Endothelial cell of umbilical vein (primary cell): Measurements from ENCODE around the gene FOXO4. TPM values are rescaled to one million over a fixed set of nuclear protein-coding genes. Genes with fewer than 3 reads are reported as not detected.

Experiments used
- BruUV-seq: library from RNA; stranded (reverse); fragments of 400-500 nt; replicated peaks from 2 replicates; lab custom pipeline; 2021; lab: Mats Ljungman, UMichigan
- CTCF ChIA-PET: fragments of 300-600, 350-600 bp; sonication (Branson Sonifier 250); formaldehyde crosslinking; loops from one replicate; lab custom pipeline; 2021; ENCODE audit warnings: antibody characterized with exemption, inconsistent platforms; lab: Charles Lee
- POLR2A ChIA-PET: fragments of 300-600, 350-600 bp; sonication (Branson Sonifier 250); formaldehyde crosslinking; loops from one replicate; lab custom pipeline; 2021; ENCODE audit warnings: antibody characterized with exemption, inconsistent platforms; lab: Charles Lee
- DNase-seq: peaks from one replicate; pipeline ENCODE4 v3.0.0-alpha.2; 2011; ENCODE audit warnings: low read depth, low spot score
- FAIRE-seq: peaks from 2 replicates; lab custom pipeline; 2011; peaks lifted over from hg19 to GRCh38; lab: Jason Lieb, UNC
- H2AFZ ChIP-seq: 2 replicates; pipeline ENCODE4 v1.6.0; 2012; ENCODE audit warnings: low read depth, low read length, control low read depth, inconsistent platforms
- H3K27ac ChIP-seq: 2 replicates; pipeline ENCODE4 v1.5.1; 2011; ENCODE audit warnings: low read depth, mild to moderate bottlenecking, control low read depth, low read length, moderate library complexity; ENCODE audit not compliant: insufficient read depth
- H3K27me3 ChIP-seq, 2 experiments: 2 replicates each; pipeline versions ENCODE4 v1.6.0 to v1.6.1; 2011; ENCODE audit warnings: low read length in 2 of 2, mixed read lengths in 1 of 2; ENCODE audit not compliant: control insufficient read depth in 2 of 2, insufficient read depth in 2 of 2
- H3K36me3 ChIP-seq, 2 experiments: 2 replicates in 1 of 2; 3 replicates in 1 of 2; pipeline ENCODE4 v1.5.1; 2011; ENCODE audit warnings: low read length in 2 of 2, mild to moderate bottlenecking in 1 of 2, moderate library complexity in 1 of 2; ENCODE audit not compliant: control insufficient read depth in 2 of 2, insufficient read depth in 2 of 2; ENCODE audit errors: extremely low read depth in 1 of 2
- H3K4me1 ChIP-seq: 3 replicates; pipeline ENCODE4 v1.5.1; 2011; ENCODE audit warnings: mild to moderate bottlenecking, low read length; ENCODE audit not compliant: control insufficient read depth, insufficient read depth; ENCODE audit errors: extremely low read depth
- H3K4me2 ChIP-seq: 2 replicates; pipeline ENCODE4 v1.6.1; 2011; ENCODE audit warnings: low read length, control low read depth, mixed read lengths; ENCODE audit not compliant: insufficient read depth
- H3K4me3 ChIP-seq, 3 experiments: fragments of 200-600 bp in 1 of 3; sonication (generic), shearing (Covaris generic) in 1 of 3; replicated peaks in 1 of 3; 2 replicates each; pipeline ENCODE4 v1.5.1; 2011 to 2016; ENCODE audit warnings: control low read depth in 3 of 3, low read length in 3 of 3, mild to moderate bottlenecking in 2 of 3, inconsistent platforms in 1 of 3, low read depth in 1 of 3, moderate library complexity in 1 of 3; ENCODE audit not compliant: insufficient read depth in 1 of 3
- H3K79me2 ChIP-seq: 2 replicates; pipeline ENCODE4 v1.6.0; 2012; ENCODE audit warnings: low read length, inconsistent platforms; ENCODE audit not compliant: control insufficient read depth, insufficient read depth
- H3K9ac ChIP-seq: replicated peaks from 2 replicates; pipeline ENCODE3; 2011; ENCODE audit warnings: low read length, control low read depth; ENCODE audit not compliant: insufficient read depth; ENCODE audit errors: extremely low read depth
- H3K9me1 ChIP-seq: replicated peaks from 3 replicates; pipeline ENCODE4 v1.6.0; 2011; ENCODE audit warnings: mild to moderate bottlenecking, low read length; ENCODE audit not compliant: control insufficient read depth, insufficient read depth; ENCODE audit errors: extremely low read depth
- H3K9me3 ChIP-seq: replicated peaks from 2 replicates; pipeline ENCODE4 v1.5.1; 2012; ENCODE audit warnings: low read length, inconsistent platforms; ENCODE audit not compliant: control insufficient read depth, insufficient read depth
- H4K20me1 ChIP-seq: replicated peaks from 2 replicates; pipeline ENCODE3; 2011; ENCODE audit warnings: mild to moderate bottlenecking, low read length; ENCODE audit not compliant: control insufficient read depth, insufficient read depth; ENCODE audit errors: extremely low read depth
- CTCF ChIP-seq, 2 donors: IDR thresholded peaks; 1 replicate in 1 of 2; 2 replicates in 1 of 2; pipeline ENCODE4 v1.5.1; 2011; ENCODE audit warnings: low read length in 2 of 2, mild to moderate bottlenecking in 2 of 2, moderate library complexity in 2 of 2, control low read depth in 1 of 2, inconsistent platforms in 1 of 2, low read depth in 1 of 2; ENCODE audit not compliant: insufficient read depth in 1 of 2; ENCODE audit errors: extremely low read depth in 1 of 2
- EZH2 ChIP-seq: IDR thresholded peaks from 2 replicates; pipeline ENCODE4 v1.6.1; 2012; ENCODE audit warnings: borderline replicate concordance, low read depth, mild to moderate bottlenecking, moderate library complexity, low read length, inconsistent platforms; ENCODE audit not compliant: severe bottlenecking
- FOS ChIP-seq: IDR thresholded peaks from 2 replicates; pipeline ENCODE4 v1.6.1; 2011; ENCODE audit warnings: mild to moderate bottlenecking, low read length, moderate library complexity, borderline replicate concordance; ENCODE audit not compliant: insufficient read depth
- GATA2 ChIP-seq: IDR thresholded peaks from 2 replicates; pipeline ENCODE4 v1.7.0; 2011; ENCODE audit warnings: low read depth, mild to moderate bottlenecking, moderate library complexity, mixed read lengths, low read length; ENCODE audit not compliant: insufficient read length, insufficient read depth
- JUN ChIP-seq: IDR thresholded peaks from 2 replicates; pipeline ENCODE4 v1.6.1; 2011; ENCODE audit warnings: borderline replicate concordance, low read depth; ENCODE audit not compliant: insufficient read length, insufficient read depth
- MAX ChIP-seq: IDR thresholded peaks from 2 replicates; pipeline ENCODE4 v1.6.1; 2011; ENCODE audit not compliant: insufficient read depth, insufficient read length
- MYC ChIP-seq: IDR thresholded peaks from one replicate; pipeline ENCODE4 v1.6.1; 2011; ENCODE audit warnings: mild to moderate bottlenecking, low read depth, low read length
- POLR2A ChIP-seq: IDR thresholded peaks from 2 replicates; pipeline ENCODE4 v1.6.1; 2012; ENCODE audit warnings: low read depth, mild to moderate bottlenecking, control low read depth, low read length
- POLR2AphosphoS5 ChIP-seq: IDR thresholded peaks from 2 replicates; pipeline ENCODE4 v1.6.1; 2012; ENCODE audit warnings: low read depth, mild to moderate bottlenecking, control low read depth, low read length, moderate library complexity; ENCODE audit not compliant: insufficient read depth
- dilution Hi-C: fragments of 300-500 bp; cut with MboI; formaldehyde crosslinking; loops from one replicate; pipeline ENCODE4 v1.15.0; 2019; ENCODE audit warnings: low sequenced_read_pairs; ENCODE audit not compliant: extremely low pct_ligation_motif_present
- intact Hi-C: fragments of 100-400 bp; cut with micrococcal nuclease; formaldehyde crosslinking; loops from one replicate; pipeline ENCODE4 v1.10.0; 2022
- polyA plus RNA-seq, 4 experiments: library from polyadenylated mRNA; depleted of rRNA in 3 of 4; stranded (reverse) in 3 of 4; unstranded in 1 of 4; fragments of >200 nt; gene quantifications; 2 replicates each; pipeline versions ENCODE4 v1.2.1 to v1.2.3, GENCODE V29; 2011 to 2012; ENCODE audit warnings: missing spikeins in 1 of 4
- total RNA-seq: library from RNA; stranded (reverse); gene quantifications from 2 replicates; pipeline ENCODE4 v1.2.3, GENCODE V29; 2021

Gene FOXO4
- total and polyA plus RNA-seq, 2 donors (not counting 3 experiments of a cell fraction or from before 2014, with no cell fraction given), result 4.7 to 11.0 TPM

GRCh38 chrX:71082124-71082647 is 13.5 kb upstream of the FOXO4 start:
- no peaks in the 10 kb centered on the region for H3K9me3 ChIP-seq
- H3K4me3 ChIP-seq, result no peak overlapping the region
- intact Hi-C loops, result no loop called here
- TF ChIP-seq GATA2 (no peak), POLR2AphosphoS5 (no peak), FOS (no peak), POLR2A (no peak), EZH2 (no peak), MYC (no peak)
- FAIRE-seq (no peak), DNase-seq (no peak)
- POLR2A ChIA-PET, result no interaction called here
- no peaks in the 10 kb centered on the region for H3K9me1 ChIP-seq
- BruUV-seq, result no TSS peak
- H3K4me1 ChIP-seq, result no peaks in the 10 kb centered on the region
- no peak overlapping the region for H3K9ac ChIP-seq
- H4K20me1 ChIP-seq, result no peaks in the 10 kb centered on the region
- H3K79me2 ChIP-seq, result no peaks in the 10 kb centered on the region
- no peaks in the 10 kb centered on the region for H3K36me3 ChIP-seq
- no peak overlapping the region for H3K4me2 ChIP-seq
- dilution Hi-C loops, result no loop called here
- H3K27ac ChIP-seq, result no peak overlapping the region
- no peaks in the 10 kb centered on the region for H3K27me3 ChIP-seq
- H2AFZ ChIP-seq, result no peak overlapping the region
- CTCF ChIA-PET, result interaction anchor here (0.6 kb wide), 1 partner anchor 36 kb away, joined by 3 read pairs; the partner anchor contains the start of gene MED12

GRCh38 chrX:71082822-71083221 is 12.8 kb upstream of the FOXO4 start:
- dilution Hi-C loops, result no loop called here
- Histone ChIP-seq H3K79me2 (no peaks in the 10 kb centered on the region), H3K4me2 (no peak overlapping the region), H3K4me3 (no peak overlapping the region), H3K36me3 (no peaks in the 10 kb centered on the region), H3K27ac (no peak overlapping the region), H3K27me3 (no peaks in the 10 kb centered on the region), H2AFZ (no peak overlapping the region), H4K20me1 (no peaks in the 10 kb centered on the region), H3K4me1 (no peaks in the 10 kb centered on the region), H3K9me1 (no peaks in the 10 kb centered on the region), H3K9me3 (no peaks in the 10 kb centered on the region), H3K9ac (no peak overlapping the region)
- ChIA-PET CTCF (no interaction called here), POLR2A (no interaction called here)
- BruUV-seq, result no TSS peak
- intact Hi-C loops, result no loop called here
- DNase-seq (no peak), FAIRE-seq (no peak)
- TF ChIP-seq POLR2A (no peak), CTCF (IDR thresholded peaks at IDR 0.05; ENCODE audit: extremely low read depth in 1 of 2, insufficient read depth in 1 of 2, low read depth in 1 of 2, low read length in 2 of 2) (no peak), MYC (no peak), MAX (no peak), GATA2 (no peak), EZH2 (no peak), POLR2AphosphoS5 (no peak), JUN (no peak)
